ENCODE data around the gene TECPR1.

DNA sequence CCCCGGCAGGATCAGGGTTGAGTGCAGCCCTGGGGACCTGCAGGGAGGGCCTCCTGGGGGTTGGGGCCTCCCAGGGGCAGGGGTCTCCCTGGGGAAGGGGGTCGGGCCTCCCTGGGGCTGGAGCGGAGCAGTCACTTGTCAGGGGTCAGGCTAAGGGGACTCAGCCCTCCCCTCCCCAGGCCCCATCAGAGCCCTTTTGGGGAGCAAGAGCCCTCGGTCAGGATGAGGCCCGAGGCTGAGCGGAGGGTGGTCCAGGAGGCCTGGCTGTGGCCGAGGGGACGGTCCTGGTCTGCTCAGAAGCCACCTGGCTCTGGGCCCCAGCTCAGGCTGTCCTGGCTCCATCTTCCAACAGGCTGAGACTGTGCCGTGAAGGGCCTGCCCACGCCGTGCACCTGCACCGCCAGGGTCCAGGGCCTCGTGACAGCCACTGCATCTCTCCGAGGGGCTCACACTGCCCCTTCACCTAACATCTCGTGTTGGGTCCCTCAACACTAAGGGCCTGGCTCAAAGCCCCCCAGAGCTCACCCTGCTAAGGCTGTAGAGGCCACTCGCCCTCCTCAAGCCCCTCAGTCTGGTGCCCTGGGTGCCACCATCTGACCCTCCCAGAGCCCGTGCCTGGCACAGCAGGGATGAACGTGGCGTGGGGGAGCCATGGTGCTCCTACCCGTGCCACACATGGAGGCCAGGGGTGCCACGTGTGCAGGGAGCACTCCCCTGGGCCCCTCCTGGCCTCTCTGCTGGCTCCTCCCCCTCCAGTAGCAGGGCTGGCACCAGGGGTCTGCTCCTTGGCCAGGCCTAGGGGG is 27.9 kb downstream of the TECPR1 start:
- TF ChIP-seq EZH2phosphoT487 (conservative IDR thresholded peaks at IDR 0.05; ENCODE audit: low read length) = no peak
- TF ChIP-seq, protein P1, sequence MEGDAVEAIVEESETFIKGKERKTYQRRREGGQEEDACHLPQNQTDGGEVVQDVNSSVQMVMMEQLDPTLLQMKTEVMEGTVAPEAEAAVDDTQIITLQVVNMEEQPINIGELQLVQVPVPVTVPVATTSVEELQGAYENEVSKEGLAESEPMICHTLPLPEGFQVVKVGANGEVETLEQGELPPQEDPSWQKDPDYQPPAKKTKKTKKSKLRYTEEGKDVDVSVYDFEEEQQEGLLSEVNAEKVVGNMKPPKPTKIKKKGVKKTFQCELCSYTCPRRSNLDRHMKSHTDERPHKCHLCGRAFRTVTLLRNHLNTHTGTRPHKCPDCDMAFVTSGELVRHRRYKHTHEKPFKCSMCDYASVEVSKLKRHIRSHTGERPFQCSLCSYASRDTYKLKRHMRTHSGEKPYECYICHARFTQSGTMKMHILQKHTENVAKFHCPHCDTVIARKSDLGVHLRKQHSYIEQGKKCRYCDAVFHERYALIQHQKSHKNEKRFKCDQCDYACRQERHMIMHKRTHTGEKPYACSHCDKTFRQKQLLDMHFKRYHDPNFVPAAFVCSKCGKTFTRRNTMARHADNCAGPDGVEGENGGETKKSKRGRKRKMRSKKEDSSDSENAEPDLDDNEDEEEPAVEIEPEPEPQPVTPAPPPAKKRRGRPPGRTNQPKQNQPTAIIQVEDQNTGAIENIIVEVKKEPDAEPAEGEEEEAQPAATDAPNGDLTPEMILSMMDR (IDR thresholded peaks at IDR 0.05; ENCODE audit: insufficient read depth, low read length, poor library complexity, severe bottlenecking) = no peak

Measured in SU-DHL-6 (cell line).